ENCODE results near the gene SPDYE18. TPM values are rescaled to one million over a fixed set of nuclear protein-coding genes. Genes with fewer than 3 reads are reported as not detected.
"Not testable (repeated sequence)": the region's sequence is repeated elsewhere in the genome, so short reads cannot be mapped to it uniquely, and the experiment has no call there.

Gene SPDYE18
- total RNA-seq, 1 donor from 2014 or later, result 0.60 TPM

DNA sequence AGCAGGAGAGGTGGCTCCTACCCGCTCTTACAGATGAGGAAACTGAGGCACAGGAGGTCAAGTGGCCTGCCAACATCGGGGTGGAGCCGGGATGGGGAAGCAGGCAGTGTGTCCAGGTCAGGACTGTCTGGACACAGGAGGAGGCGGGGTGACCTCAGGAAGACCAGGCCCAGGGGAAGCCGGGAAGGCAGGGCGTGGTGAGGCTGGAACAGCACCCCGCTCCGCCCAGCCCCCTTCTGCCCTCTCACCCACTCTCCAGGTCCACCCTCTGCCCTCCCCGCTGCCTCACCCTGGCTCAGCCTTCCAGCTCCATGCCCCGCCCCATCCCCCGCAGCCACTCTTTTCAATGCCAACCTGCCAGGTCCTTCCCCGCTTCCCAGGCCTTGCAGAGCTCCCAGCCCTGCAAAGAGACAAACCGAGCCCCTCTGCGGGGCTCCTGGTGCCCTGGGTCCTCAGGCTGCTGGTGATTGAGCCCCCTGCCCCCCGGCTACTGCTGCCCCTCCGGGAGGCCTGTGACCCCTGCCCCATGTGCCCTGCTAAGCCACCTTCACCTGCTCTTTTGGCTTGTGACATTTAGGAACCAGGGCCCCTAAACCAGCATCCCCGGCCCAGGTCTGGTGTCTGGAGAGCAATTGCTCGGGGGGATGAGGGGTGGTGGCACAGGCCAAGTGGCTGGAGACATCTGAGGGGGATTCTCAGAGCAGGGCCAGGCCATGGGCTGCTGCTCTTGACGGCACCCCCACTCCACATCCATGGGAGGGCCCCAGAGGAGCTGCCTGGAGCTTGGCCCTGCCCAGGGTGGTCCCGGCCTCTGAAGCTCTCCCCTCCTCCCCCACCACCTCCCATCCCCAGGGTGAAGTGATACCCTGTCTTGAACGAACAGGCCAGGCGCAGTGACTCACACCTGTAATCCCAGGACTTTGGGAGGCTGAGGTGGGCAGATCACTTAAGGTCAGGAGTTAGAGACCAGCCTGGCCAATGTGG is 55.9 kb downstream of the SPDYE18 start:
- ATAC-seq, result peak; percentile 86
- DNase-seq (ENCODE audit: low spot score), result not testable (repeated sequence)

- not testable (repeated sequence) for ATAC-seq; DNase-seq (ENCODE audit: low spot score)
Observed at GRCh38 chr7:77005461-77006057, 56.8 kb downstream of the SPDYE18 start.

GRCh38 chr7:77004151-77004550 is 58.2 kb downstream of the SPDYE18 start:
- DNase-seq (ENCODE audit: low spot score); ATAC-seq: not testable (repeated sequence)

DNA sequence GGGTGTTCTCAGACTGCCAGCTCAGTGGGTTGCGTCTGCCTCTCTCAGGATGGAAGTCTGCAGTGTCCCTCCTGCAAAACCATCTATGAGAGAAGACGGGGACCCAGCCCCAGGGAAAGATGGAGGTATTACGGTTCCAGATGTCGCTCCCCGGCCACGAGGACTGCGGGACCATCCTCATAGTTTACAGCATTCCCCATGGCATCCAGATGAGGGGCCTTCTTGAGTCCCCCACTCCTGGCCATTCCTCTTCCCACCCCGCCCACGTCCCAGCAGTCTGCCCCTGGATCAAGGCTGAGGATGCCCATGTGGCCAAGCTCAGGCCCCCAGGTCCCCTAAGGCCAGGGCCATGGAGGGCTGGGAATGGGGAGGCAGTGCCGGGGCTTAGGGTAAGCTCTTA is 59.1 kb downstream of the SPDYE18 start:
- not testable (repeated sequence) for ATAC-seq; DNase-seq (ENCODE audit: low spot score)

- DNase-seq (ENCODE audit: low spot score), result peak; percentile 37
- ATAC-seq, result not testable (repeated sequence)
Observed at GRCh38 chr7:77002678-77003233, 59.6 kb downstream of the SPDYE18 start.

GRCh38 chr7:77002104-77002503 is 60.3 kb downstream of the SPDYE18 start:
- peak; percentile 42 for DNase-seq (ENCODE audit: low spot score)
- ATAC-seq, result not testable (repeated sequence)

Other genes starting within 250 kb of the SPDYE18 start
- not detected for gene SPDYE17, start 30.2 kb downstream of the SPDYE18 start, total RNA-seq
- gene CCDC146, start 60.1 kb upstream of the SPDYE18 start, total RNA-seq, result 2.6 TPM
- gene FGL2, start 137.3 kb upstream of the SPDYE18 start, total RNA-seq, result 6.1 TPM